IPS-15b (cell line): ENCODE results near the gene TAAR6.
"Not testable (repeated sequence)": the region's sequence is repeated elsewhere in the genome, so short reads cannot be mapped to it uniquely, and the experiment has no call there.

Experiments
- H3K27me3 ChIP-seq: one replicate; pipeline ENCODE4 v1.6.1; 2013; ENCODE audit warnings: low read length; ENCODE audit not compliant: control insufficient read depth, insufficient read depth
- H3K36me3 ChIP-seq: one replicate; pipeline ENCODE4 v1.6.1; 2013; ENCODE audit warnings: low read length; ENCODE audit not compliant: control insufficient read depth, insufficient read depth
- H3K4me1 ChIP-seq: one replicate; pipeline ENCODE4 v1.6.1; 2013; ENCODE audit warnings: mild to moderate bottlenecking, low read length; ENCODE audit not compliant: control insufficient read depth, insufficient read depth
- H3K4me3 ChIP-seq: one replicate; pipeline ENCODE4 v1.5.1; 2013; ENCODE audit warnings: low read depth, low read length
- H3K9ac ChIP-seq: one replicate; pipeline ENCODE4 v1.6.1; 2013; ENCODE audit warnings: low read depth, mild to moderate bottlenecking, low read length
- H3K9me3 ChIP-seq: one replicate; pipeline ENCODE4 v1.6.1; 2013; ENCODE audit warnings: mild to moderate bottlenecking, low read length; ENCODE audit not compliant: control insufficient read depth, insufficient read depth

TAAR6 gene

GRCh38 chr6:132590362-132590761, 20.2 kb downstream of the TAAR6 start:
- no peaks in the 10 kb centered on the region for H3K36me3 ChIP-seq
- no peak overlapping the region for H3K9ac ChIP-seq
- H3K9me3 ChIP-seq: no peaks in the 10 kb centered on the region
- no peaks in the 10 kb centered on the region for H3K4me1 ChIP-seq
- no peaks in the 10 kb centered on the region for H3K27me3 ChIP-seq
- H3K4me3 ChIP-seq: no peak overlapping the region

GRCh38 chr6:132592855-132593254, 22.7 kb downstream of the TAAR6 start:
- Histone ChIP-seq H3K27me3 (no peaks in the 10 kb centered on the region), H3K4me1 (no peaks in the 10 kb centered on the region), H3K36me3 (no peaks in the 10 kb centered on the region), H3K9me3 (no peaks in the 10 kb centered on the region), H3K4me3 (no peak overlapping the region), H3K9ac (no peak overlapping the region)

- Histone ChIP-seq H3K9me3 (no peaks in the 10 kb centered on the region), H3K27me3 (no peaks in the 10 kb centered on the region), H3K9ac (no peak overlapping the region), H3K4me3 (no peak overlapping the region), H3K4me1 (no peaks in the 10 kb centered on the region), H3K36me3 (no peaks in the 10 kb centered on the region)
These were observed 26.1 kb downstream of the TAAR6 start for GRCh38 chr6:132596201-132596600.

GRCh38 chr6:132598473-132598872, 28.4 kb downstream of the TAAR6 start:
- H3K4me1 ChIP-seq: no peaks in the 10 kb centered on the region
- no peak overlapping the region for H3K4me3 ChIP-seq
- H3K36me3 ChIP-seq: no peaks in the 10 kb centered on the region
- H3K9ac ChIP-seq: no peak overlapping the region
- H3K27me3 ChIP-seq: no peaks in the 10 kb centered on the region
- H3K9me3 ChIP-seq: no peaks in the 10 kb centered on the region

DNA sequence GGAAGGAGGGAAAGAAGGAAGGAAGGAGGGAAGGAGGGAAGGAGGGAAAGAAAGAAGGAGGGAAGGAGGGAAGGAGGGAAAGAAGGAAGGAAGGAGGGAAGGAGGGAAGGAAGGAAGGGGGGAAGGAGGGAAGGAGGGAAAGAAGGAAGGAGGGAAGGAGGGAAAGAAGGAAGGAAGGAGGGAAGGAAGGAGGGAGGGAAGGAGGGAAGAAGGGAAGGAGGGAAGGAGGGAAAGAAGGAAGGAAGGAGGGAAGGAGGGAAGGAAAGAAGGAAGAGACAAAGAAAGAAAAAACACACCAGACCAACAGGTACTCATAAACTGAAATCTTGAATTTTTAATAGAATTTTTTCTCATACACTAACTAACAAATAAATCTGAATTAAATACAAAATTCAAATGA, 30.8 kb downstream of the TAAR6 start:
- H3K9ac ChIP-seq, H3K27me3 ChIP-seq, H3K9me3 ChIP-seq, H3K4me1 ChIP-seq, H3K36me3 ChIP-seq, H3K4me3 ChIP-seq: not testable (repeated sequence)

DNA sequence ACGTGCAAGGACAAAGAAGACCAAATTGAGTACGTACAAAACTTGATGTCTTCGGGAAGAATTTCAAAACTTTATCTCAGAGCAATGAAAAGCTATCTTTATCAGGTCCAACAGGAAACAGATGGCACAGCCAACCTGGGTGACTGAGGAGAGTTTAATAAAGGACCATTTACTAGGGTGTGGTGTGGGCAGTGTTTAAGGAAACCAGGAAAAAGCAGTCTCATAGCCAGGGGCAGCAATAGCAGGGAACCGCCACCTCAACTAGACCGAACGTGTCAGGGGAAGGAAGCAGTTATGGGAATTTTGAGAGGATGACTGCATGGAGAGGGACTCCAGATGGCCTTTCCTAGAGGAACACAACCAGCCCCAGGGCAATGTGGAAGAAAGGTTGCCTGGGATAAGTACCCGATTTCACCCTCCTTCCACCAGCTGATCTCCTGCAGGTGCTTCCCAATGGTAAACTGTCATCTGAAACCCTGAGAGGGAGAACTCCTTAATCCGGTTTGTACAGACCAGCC, 34.6 kb downstream of the TAAR6 start:
- no peak overlapping the region for H3K4me3 ChIP-seq

DNA sequence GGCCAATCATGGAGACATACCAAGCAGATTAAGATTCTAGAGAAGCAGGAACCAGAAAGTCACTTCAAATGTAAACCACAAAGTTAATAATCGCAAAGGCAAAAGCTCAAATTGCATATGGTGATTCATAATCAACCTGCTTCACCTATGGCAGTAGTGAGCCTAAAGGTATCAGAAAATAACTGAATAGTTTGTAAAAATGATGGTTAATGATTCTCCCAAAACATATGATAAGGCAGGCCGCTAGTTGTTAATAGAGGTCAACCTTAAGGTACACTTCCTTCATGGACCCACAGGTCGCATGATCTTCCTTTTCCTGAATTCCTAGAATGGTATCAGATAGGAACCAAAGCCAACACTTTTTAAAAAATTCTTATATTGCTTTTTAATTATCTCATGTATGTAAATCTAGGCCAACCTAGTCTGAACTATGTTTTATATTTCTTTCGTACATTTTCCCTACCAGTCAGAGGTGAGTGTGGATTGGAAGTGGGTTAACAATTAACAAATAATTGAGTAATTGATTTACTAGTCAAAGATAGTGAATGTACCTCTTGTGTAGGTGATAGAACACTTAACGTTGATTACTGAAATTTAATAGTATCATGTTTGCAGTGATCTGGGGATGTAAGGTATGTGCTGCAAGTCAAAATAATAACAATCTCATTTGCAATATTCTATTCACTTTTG, 37.6 kb downstream of the TAAR6 start:
- Histone ChIP-seq H3K4me1 (no peaks in the 10 kb centered on the region), H3K9me3 (no peaks in the 10 kb centered on the region), H3K4me3 (no peak overlapping the region), H3K27me3 (no peaks in the 10 kb centered on the region), H3K9ac (no peak overlapping the region), H3K36me3 (no peaks in the 10 kb centered on the region)

More for the DNA sequence above, 34.6 kb downstream of the TAAR6 start:
- Histone ChIP-seq H3K36me3 (no peaks in the 10 kb centered on the region), H3K27me3 (no peaks in the 10 kb centered on the region), H3K9me3 (no peaks in the 10 kb centered on the region), H3K4me1 (no peaks in the 10 kb centered on the region), H3K9ac (no peak overlapping the region)

GRCh38 chr6:132611616-132612015, 41.5 kb downstream of the TAAR6 start:
- Histone ChIP-seq H3K9ac (no peak overlapping the region), H3K36me3 (no peaks in the 10 kb centered on the region), H3K9me3 (no peaks in the 10 kb centered on the region), H3K27me3 (no peaks in the 10 kb centered on the region), H3K4me3 (no peak overlapping the region), H3K4me1 (no peaks in the 10 kb centered on the region)

GRCh38 chr6:132612449-132613108, 42.5 kb downstream of the TAAR6 start:
- H3K9ac ChIP-seq: no peak overlapping the region
- no peaks in the 10 kb centered on the region for H3K27me3 ChIP-seq
- H3K4me3 ChIP-seq: no peak overlapping the region
- H3K4me1 ChIP-seq: no peaks in the 10 kb centered on the region
- no peaks in the 10 kb centered on the region for H3K36me3 ChIP-seq
- H3K9me3 ChIP-seq: no peaks in the 10 kb centered on the region

- Histone ChIP-seq H3K9ac (no peak overlapping the region), H3K4me1 (no peaks in the 10 kb centered on the region), H3K9me3 (no peaks in the 10 kb centered on the region), H3K4me3 (no peak overlapping the region), H3K27me3 (no peaks in the 10 kb centered on the region), H3K36me3 (no peaks in the 10 kb centered on the region)
These were observed 44.4 kb downstream of the TAAR6 start for GRCh38 chr6:132614554-132614953.

- no peak overlapping the region for H3K9ac ChIP-seq
- H3K9me3 ChIP-seq: no peaks in the 10 kb centered on the region
- no peaks in the 10 kb centered on the region for H3K4me1 ChIP-seq
- no peak overlapping the region for H3K4me3 ChIP-seq
- H3K27me3 ChIP-seq: no peaks in the 10 kb centered on the region
- no peaks in the 10 kb centered on the region for H3K36me3 ChIP-seq
These were observed 46.6 kb downstream of the TAAR6 start for GRCh38 chr6:132616677-132617076.
